NCI-H526 treated with DMSO at 0.1 percent for 48 hours (cell line): ENCODE measurements around the gene ARHGEF37.
"Not testable (repeated sequence)": the region's sequence is repeated elsewhere in the genome, so short reads cannot be mapped to it uniquely, and the experiment has no call there.

Experiments
- DNase-seq: peaks from one replicate; lab custom pipeline; 2025; lab: John Stamatoyannopoulos, UW

The ARHGEF37 gene

DNA sequence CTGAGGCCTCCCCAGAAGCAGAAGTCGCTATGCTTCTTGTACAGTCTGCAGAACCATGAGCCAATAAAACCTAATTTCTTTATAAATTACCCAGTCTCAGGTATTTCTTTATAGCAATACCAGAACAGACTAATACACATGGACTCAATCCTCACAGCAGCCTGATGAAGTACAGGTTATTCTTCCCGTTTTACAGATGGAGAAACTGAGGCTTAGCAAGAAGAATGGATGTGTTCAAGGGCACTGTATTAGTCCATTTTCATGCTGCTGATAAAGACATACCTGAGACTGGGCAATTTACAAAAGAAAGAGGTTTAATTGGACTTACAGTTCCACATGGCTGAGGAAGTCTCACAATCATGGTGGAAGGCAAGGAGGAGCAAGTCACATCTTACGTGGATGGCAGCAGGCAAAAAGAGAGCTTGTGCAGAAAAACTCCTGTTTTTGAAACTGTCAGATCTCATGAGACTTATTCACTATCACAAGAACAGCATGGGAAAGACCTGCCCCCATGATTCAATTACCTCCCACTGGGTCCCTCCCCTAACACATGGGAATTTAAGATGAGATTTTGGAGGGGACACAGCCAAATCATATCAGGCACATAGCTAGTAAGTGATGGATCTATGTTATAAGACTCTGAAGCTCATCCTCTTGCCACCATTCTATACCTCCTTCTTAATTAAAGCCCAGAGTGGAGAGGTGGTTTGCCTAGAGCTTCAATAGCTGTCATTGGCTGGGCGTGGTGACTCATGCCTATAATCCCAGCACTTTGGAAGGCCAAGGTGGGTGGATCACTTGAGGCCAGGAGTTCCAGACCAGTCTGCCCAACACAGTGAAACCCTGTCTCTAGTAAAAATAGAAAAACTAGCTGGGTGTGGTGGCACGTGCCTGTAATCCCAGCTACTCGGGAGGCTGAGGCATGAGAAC lies 67.4 kb downstream of the ARHGEF37 start:
- not testable (repeated sequence) for DNase-seq

DNA sequence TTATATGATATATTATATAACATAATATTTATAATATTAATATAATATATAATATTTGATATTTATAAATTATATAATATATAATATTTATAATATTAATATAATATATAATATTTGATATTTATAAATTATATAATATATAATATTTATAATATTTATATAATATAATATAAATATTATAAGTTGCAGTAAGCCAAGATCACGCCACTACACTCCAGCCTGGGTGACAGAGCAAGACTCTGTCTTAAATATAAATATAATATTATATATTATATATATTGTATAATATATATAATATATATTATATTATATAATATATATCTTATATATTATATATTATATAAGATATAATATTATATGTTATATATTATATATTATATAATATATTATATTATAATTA lies 68.4 kb downstream of the ARHGEF37 start:
- DNase-seq, result not testable (repeated sequence)

DNA sequence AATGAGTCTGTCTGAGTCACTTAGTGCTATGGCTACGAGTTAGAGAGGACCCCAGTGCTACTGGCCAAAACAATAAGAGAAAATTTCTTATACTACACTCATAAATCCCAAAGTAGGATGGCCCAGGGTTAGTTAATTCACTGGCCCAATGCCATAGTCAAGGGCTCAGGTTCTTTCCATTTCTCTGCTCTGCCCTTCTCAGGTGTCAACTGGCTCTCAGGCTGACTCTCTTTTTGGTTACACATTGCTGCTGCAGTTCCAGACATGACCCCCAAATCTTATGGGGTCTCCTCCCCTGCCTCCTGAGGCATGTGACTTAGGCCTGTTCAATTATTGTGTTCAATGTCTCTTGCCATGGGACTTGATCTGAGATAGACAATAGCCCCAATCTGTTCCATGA lies 70.4 kb downstream of the ARHGEF37 start:
- no peak for DNase-seq

DNA sequence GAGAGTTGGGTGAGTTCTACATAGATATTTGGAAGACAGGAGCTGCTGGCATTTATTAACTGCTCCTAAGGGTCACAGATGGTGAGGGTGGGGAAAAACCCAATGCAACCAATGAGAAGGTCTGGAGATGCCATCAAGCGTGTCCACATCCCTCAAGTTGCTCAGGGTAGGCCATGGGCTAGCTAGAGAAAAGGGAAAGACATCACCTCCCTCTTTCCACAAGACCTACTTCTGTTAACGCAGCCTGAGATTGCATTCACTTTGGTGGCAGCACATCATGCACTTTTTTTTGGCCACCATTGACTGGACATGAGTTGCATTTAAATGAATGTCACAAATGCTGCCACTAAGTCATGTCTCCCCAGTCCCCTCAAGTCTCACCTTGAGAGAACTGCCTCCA lies 71.4 kb downstream of the ARHGEF37 start:
- DNase-seq, result no peak

DNA sequence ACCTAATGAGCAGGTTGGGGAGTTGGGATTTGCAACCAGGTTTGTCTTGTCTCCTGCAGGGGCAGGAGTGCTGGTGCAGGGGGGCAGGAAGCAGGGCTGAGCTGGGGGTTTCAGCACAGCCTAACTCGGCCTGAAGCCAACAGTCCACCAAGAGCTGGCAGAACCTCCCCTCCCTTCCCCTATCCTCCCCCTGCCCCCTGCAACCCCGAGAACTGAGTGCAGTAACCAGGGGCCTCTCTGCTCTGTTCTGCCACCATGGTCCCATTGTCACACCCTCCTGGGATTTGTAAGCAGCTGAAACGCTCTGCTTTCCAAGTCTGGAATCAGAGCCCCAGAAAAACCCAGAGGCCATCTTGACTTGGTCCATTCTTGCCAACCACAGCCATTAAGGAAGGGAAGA lies 72.9 kb downstream of the ARHGEF37 start:
- no peak for DNase-seq

DNA sequence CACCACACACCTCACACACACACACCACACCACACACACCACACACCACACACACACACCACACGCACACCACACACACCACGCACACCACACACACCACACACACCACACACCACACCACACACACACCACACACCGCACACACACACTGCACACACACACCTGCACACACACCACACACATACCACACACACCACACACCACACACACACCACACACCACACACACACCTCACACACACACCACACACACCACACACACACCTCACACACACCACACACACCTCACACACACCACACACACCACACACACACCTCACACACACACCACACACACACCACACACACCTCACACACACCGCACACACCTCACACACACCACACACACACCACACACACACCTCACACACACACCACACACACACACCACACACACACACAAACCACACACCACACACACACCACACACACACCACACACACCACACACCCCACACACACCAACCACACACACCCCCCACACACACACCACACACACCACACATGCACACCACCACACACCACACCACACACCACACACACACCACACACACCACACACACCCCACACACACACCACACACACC lies 73.7 kb downstream of the ARHGEF37 start:
- DNase-seq, result no peak

DNA sequence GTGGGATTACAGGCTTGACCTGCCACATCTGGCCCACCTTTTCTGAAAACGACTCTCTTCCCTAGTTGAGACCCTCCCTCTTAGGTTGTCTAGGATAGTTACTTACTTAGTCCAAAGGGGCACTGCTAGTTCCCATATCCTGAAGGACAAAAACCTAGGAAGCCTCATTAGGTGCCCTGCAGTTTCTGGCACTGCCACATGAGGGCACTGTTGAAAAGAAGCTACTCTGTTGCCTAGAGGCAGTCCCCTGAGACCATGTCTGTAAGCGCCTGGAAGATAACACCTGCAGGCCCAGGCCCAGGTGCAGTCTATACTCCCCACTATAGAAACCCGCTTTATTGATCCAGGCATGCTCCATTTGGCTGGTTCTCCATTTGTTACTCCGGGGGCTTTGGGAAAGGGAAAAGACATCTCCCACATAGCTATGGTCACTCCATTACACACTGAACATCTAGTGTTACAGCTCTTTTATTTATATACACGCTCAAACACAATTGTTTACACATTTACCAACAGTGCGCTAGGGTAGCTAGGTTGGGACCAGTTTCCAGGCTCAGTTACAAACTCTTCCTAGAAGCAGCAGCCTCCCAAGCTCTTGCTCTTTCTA lies 75.4 kb downstream of the ARHGEF37 start:
- peak; percentile 55 for DNase-seq

DNA sequence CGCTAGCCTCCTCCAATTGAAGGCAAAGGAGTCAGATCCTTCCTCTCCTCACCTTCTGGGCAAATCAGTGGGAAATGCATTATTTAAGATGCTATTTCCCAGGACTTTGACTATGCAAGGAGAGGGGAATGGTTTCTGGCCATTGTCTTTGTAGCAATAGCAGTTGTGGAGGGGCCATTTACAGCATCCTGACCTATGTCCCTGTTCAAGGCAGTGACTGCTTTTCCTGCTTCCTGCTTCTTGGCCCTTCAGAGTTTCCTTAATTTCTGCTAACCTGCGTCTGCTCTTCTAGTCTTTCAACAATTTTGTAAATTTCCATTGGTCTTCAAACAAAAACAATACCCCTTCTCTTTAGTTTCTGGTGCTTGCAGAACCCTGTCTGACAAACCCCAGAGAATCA lies 76.0 kb downstream of the ARHGEF37 start:
- DNase-seq, result no peak

DNA sequence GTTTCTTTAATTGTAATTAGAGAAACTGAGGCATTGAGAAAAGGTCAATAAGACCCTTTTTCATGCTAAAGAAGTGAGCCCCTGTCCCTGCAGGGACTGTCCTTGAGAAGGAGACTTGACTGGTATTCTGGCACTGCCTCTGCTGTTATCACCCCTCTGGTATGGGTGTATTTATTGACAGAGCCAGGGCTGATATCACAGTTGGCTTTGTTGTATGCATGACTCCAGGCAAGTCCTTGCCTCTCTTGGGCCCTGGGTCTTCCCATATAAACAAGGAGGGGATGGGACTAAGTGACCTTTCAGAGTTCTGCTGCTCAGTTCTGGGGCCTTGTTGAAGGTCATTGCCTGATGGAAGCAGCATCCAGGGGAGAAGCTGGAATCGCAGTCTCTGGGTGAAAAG lies 77.0 kb downstream of the ARHGEF37 start:
- no peak for DNase-seq

DNA sequence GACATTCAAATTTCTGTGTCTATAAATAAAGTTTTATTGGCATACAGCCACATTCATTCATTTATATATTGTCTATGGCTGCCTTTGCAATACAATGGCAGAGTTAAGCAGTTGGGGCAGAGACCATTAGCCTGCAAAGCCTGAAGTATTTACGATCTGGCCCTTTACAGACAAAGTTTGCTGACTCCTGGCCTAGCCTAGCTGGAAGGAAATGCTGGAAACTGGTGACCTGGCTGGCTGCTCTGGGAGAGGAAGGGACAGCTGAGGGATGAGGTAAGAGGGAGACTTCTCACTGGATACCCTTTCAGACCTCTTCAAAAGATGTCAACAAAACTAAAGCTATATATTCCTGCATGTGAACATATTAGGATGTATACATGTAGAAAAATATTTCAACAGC lies 82.8 kb downstream of the ARHGEF37 start:
- no peak for DNase-seq

DNA sequence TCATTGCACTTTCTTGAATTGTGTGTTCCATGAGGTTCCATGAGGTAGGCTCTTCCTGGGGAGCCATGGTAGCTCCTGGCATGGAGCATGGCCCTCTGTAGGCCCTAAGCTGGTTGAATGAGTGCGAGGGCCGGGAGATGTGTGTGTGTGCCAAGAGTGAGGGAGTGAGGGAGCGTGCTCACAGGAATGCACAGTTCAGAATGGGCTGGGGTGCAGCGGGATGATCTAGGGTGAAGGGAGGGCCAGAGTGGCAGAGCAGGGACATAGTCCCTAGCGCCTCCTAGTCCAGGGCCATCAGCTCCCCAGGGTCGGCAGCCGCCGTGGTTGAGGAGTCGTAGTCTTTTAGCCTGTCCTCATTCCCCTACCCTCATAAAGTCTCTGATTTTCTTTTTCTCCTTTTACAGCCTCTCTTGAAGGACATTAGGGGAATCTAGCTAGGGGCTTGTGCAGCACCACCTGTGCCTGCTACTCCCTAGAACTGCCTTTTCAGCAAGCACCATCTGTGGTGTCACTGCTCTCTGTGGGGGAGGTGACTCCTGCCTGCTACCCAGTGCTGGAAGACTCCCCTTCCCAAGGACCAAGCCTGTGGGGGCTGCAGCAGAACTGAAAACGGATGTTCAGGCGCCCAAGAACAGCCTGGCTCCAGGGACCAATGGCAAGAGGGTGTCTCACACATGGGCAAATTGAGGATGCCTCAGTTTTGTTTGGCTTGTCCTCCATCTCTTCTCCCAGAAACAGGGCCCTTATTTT lies 83.5 kb downstream of the ARHGEF37 start:
- no peak for DNase-seq

DNA sequence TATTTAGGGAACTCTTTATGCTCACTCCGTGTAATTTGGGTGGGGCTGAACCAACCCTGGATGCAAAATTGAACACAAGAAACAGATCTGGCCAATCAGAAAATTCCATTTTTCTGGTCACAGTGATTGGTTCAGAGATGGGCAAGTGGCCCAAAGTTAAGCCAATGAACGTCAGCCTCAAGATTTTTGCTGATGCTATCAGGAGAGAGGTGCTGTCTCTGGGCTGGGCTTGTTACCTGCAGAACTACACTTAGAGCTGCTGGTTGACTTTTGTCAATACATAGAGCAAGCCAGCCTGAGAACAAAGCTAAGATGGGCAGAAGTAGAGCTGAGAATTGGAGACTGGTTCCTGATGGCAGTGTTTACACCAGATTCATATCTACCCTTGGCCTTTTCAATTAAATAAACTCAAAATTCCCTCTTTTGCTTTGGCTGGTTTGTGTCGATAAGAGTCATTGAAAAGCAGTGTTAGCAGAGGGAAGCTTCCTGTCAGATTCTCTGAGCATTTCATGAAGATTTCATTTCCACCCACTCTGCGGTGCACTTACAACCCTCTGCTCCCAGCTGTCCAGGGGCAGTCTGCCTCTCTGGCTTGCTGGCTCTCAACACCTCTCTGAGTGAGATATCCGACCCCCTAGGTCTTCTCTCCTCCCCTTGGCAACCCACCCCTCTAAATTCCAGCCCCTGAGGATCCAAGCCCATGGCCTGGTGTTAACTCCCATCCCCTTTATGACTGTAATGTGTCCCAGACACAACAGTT lies 84.3 kb downstream of the ARHGEF37 start:
- no peak for DNase-seq

DNA sequence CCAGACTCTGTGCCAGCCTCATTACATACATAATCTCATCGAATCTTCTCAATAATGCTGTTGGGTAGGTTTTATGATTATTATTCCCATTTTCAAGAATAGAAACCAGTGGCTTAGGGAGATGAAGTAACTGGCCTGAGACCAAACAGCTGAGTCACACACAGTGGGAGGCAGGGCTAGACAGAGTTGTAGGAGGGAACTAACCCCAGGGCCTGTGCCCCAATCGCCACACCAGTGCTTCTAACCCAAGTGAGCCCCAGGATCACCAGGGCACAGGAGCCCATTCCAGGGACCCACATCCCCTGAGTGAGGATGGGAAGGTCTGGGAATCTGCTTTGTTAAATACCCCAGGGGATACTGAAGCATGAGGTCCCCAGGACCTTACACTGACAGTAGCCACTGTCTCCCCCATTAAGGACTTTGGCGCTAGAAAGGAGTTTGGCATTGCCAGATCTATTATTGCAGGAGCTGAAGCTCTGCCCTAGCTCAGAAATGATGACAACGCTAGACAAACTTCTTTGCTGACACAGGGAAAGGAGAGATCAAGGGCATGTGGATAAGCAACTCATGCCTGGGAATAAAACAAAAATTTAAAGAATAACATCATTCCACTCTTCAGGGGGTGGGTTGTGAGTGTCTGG lies 85.0 kb downstream of the ARHGEF37 start:
- DNase-seq, result no peak

DNA sequence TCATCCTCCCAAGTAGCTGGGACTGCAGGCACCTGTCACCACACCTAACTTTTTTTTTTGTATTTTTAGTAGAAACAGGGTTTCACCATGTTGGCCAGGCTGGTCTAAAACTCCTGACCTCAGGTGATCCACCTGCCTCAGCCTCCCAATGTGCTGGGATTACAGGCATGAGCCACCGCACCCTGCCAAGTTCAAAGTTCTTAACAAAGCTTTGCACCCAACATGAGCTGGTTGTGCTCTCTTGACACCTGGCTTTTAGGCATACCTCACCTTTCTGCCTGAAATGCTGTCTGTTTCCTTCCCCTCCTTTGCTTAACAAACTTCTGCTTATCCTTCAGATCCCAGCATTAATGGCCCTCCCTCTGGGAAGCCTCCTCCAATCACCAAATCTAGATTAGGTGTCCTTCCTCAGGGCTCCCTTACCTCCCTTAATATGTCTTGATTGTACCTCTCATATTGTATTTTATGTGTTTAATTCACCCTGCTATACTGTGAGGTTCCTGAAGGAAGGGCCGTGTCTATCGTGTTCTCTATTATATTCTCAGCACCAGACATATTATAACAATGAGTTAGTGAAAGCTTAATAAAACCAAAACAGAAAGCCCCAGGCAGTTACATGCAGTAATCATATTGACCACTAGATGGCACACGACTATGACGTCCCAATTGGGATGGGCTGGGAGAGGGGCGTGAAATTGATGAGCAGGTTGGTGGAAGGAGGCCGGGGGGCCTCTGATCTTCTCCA lies 86.0 kb downstream of the ARHGEF37 start:
- DNase-seq, result no peak

DNA sequence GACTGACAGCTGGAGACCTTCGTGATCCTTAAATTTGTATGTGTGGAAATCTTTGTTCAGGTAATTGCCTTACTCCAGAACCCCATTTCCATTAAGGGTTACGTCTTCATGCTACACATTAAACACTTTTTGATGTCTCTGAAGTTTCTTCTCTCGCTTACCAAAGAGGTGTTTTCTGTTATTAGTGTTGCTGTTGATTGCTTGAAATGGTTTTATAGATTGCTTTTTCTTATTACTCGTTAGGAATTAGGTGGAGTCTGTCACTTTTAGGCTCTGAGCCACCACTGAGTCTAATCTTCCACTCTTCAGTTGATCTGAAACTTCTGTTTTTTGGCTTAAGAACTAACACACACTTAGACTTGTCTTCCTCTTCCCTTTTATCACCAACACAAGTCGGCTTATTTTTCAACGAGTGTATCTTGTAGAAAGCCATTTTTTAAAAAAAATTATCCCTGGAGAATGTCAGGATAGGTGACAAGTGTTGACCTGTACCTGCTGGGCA lies 86.6 kb downstream of the ARHGEF37 start:
- no peak for DNase-seq

DNA sequence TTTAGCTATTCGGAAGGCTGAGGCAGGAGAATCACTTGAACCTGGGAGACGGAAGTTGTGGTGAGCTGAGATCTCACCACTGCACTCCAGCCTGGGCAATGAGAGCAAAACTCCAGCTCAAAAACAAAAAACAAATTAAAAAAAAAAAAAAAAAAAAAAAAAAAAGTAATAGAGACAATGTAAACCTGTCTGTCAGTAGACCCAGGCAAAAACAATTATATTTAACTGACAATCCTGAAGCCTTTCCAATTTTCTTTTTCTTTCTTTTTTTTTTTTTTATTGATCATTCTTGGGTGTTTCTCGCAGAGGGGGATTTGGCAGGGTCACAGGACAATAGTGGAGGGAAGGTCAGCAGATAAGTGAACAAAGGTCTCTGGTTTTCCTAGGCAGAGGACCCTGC lies 88.0 kb downstream of the ARHGEF37 start:
- not testable (repeated sequence) for DNase-seq

DNA sequence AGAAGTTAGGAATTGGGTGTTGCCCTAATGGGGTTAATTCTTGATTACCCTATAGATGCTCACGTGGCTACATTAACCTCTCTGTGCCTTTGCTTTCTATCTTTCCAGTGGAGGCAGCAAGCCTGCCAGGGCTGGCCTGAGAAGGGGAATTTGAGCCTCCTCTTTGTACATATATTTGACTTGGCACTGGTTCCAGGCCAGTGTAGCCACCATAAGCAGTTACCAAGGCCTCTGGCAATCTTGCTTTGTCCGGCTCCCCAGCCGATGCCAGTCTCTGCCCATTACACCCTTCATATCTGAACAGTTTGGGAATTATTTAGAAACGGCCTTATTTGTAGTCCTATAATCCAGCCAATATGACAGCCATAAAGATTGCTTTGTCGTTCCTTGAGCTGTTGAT lies 90.2 kb downstream of the ARHGEF37 start:
- no peak for DNase-seq

DNA sequence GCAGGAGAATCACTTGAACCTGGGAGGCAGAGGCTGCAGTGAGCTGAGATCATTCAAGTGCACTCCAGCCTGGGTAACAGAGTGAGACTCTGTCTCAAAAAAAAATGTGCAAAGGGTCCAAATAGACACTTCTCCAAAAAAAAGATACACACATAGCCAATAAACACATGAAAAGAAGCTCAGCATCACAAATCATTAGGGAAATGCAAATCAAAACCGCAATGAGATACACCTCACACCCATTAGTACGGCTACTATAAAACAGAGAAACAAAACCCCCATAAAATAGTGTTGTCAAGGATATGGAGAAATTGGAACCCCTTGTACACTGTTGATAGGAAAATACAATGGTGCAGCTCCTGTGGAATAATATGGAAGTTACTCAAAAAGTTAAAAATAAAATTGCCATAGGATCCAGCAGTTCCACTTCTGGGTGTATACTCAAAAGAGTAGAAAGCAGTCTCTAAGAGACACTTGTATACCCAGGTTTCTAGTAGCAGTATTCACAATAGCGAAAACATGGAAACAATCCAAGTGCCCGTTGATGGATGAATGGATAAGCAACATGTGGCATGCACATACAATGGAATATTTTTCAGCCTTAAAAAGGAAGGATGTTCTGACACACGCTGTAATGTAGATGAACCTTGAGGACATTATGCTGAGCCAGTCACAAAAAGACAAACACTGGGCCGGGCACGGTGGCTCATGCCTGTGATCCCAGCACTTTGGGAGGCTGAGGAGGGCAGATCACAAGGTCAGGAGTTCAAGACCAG lies 91.6 kb downstream of the ARHGEF37 start:
- DNase-seq, result no peak

DNA sequence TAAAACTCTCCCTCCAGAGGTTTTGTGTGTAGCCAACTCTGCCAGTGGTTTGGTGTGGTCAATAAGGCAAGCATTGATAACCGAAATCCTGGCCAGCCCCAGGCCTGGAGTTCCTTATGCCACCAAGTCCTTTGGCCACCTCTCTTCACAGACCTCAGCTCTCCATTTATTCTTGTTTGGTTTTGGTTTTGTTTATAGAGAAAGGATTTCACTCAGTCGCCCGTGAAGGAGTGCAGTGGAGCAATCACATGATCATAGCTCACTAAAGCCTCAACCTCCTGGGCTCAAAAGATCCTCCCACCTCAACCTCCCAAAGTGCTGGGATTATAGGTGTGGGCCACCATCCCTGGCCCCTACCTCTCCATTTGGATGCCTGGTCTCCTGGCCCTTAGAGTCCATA lies 93.4 kb downstream of the ARHGEF37 start:
- no peak for DNase-seq
